GM06990 (cell line): ENCODE results near the gene DIS3L.

ENCODE experiments used
- DNase-seq: peaks from one replicate; pipeline ENCODE4 v3.0.0-alpha.2; 2011; ENCODE audit not compliant: insufficient read length; ENCODE audit errors: extremely low read depth
- H3K27me3 ChIP-seq: replicated peaks from 2 replicates; pipeline ENCODE4 v1.6.0; 2011; ENCODE audit warnings: low read length; ENCODE audit not compliant: control insufficient read depth, insufficient read depth
- H3K36me3 ChIP-seq: 2 replicates; pipeline ENCODE4 v1.5.1; 2011; ENCODE audit warnings: low read length; ENCODE audit not compliant: control insufficient read depth, insufficient read depth
- H3K4me3 ChIP-seq: replicated peaks from 2 replicates; pipeline ENCODE4 v1.5.1; 2011; ENCODE audit warnings: low read depth, mild to moderate bottlenecking, control low read depth, low read length
- TF ChIP-seq, protein P1 (sequence below): IDR thresholded peaks from 2 replicates; pipeline ENCODE4 v1.5.1; 2011; ENCODE audit warnings: low read length, control low read depth, mild to moderate bottlenecking, inconsistent platforms; ENCODE audit not compliant: insufficient read depth, poor library complexity, severe bottlenecking

The DIS3L gene

DNA sequence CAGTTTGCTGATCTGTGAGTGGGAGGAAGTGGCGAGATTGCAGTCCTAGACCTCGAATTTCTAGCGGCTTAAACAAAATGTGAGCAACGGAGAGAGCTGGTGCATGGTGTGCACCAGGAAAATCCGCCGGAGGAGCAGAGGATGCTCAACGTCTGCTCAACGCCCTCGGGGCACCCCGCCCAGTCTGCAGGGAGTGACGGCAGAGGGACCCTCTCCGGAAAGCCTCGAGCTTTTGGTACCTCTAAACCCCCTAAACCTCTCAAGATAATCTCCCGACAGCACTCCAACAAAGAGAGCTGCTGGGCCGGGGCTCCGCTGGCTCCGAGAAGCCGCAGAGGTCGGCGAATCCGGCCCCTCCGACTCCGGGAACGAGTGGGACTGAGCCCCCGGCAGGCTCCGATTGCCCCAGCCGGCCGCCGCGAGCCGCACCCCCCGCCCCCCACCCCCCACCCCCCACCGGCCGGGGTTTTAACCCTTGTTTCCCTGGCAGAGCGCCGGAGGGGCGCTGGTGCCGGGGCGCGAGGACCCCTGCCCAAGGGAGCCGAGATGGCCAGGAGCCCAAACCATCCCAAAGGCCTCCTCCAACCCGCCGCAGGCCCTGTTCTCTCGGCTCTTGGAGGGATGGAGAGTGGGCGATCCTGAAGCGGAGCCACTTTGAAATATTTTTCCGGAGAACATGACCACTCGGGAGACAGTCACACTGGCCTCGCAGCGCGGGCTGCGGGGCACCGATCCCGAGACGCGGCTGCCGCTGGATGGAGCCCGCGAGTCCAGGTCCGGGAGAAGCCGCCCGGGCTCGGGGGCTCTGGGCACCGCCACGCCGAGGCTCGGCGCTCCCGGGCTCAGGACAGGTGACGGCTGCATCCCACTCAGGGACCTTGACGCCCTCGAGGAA is 41.3 kb upstream of the DIS3L start:
- H3K4me3 ChIP-seq: peak overlapping the region; percentile 36
- TF ChIP-seq, protein P1, sequence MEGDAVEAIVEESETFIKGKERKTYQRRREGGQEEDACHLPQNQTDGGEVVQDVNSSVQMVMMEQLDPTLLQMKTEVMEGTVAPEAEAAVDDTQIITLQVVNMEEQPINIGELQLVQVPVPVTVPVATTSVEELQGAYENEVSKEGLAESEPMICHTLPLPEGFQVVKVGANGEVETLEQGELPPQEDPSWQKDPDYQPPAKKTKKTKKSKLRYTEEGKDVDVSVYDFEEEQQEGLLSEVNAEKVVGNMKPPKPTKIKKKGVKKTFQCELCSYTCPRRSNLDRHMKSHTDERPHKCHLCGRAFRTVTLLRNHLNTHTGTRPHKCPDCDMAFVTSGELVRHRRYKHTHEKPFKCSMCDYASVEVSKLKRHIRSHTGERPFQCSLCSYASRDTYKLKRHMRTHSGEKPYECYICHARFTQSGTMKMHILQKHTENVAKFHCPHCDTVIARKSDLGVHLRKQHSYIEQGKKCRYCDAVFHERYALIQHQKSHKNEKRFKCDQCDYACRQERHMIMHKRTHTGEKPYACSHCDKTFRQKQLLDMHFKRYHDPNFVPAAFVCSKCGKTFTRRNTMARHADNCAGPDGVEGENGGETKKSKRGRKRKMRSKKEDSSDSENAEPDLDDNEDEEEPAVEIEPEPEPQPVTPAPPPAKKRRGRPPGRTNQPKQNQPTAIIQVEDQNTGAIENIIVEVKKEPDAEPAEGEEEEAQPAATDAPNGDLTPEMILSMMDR: peak; percentile 63
- DNase-seq: peak; percentile 48
- H3K36me3 ChIP-seq: no peaks in the 10 kb centered on the region
- peaks cover 9% of the 10 kb centered on the region for H3K27me3 ChIP-seq

DNA sequence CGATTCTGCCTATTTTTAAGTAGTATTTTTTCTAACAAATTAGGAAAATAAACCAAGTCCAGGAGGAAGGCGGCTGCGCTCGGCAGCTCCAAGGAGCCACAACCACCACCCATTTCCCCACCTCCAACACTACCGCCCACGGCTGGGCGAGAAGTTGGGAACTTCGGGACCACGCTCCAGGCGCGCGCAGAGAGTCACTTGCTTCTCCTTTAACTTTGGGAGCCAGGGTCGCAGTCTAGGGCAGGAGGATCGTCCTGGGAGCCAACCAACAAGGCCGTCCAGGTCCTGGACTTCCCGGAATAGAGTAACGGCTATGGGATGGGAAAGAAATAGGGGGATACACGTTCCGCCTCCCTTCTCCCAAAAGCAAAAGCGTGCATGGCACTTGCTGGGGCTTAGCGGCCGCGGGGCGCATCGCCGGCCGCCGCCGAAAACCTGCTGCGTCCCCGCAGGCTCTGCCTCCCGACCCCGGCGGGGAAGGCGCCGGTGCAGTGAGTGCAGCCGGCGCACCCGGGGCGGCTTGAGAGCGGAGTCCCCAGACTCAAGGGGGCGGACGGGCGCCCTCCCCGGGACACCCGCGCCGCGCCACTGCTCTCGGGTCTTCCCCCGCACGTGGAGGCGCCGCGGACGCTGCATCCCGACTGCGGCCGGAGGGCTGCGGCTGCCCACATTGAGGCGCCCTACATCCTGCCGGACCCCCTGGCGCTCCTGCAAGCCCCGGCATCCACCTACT is 40.5 kb upstream of the DIS3L start:
- TF ChIP-seq, protein P1: no peak
- DNase-seq: peak; percentile 33
- H3K4me3 ChIP-seq: peak overlapping the region; percentile 36
- H3K36me3 ChIP-seq: no peaks in the 10 kb centered on the region
- H3K27me3 ChIP-seq: peaks cover 9% of the 10 kb centered on the region

DNA sequence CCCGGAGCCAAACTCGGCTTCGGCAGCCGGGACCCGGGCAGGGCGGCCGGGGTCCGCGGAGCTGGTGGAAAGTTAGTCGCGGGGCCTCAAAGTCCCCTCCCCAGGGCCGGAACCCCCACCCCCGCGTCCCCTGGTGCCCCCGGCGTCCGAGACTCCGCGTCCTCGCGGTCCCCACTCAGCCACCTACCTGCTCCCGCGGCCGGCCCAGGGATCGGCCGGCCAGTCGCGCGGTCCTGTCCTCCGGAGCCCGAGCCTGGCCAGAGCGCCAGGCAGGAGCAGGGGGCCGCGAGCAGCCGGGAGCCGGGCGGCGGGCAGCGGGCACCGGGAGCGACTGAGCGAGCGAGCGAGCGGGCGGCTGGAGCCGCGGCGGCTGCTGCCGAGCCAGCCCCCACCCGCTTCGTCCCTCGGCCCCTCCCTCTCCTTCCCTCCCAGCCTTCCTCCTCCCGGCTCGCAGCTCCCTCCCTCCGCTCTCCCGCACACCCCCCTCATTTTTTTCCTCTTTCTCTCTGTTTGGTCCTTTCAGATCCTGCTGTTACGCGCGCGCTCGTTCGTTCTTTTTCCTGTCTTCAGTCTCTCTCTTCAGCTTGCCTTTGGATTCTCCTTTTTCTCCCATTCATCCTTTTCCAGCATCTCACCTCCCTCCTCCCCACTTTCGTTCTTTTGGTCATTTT is 39.8 kb upstream of the DIS3L start, which contains the start of gene MEGF11:
Gene MEGF11 (minus strand): TSS at position 333 of the 671 bp plus-strand sequence. CDS start 125,347 bp downstream, outside the sequence.
- DNase-seq: no peak
- TF ChIP-seq, protein P1: no peak
- H3K27me3 ChIP-seq: peaks cover 9% of the 10 kb centered on the region

GRCh38 chr15:66254089-66254950 is 39.0 kb upstream of the DIS3L start:
- DNase-seq: no peak

More for the DNA sequence above, 39.8 kb upstream of the DIS3L start, which contains the start of gene MEGF11:
- no peaks in the 10 kb centered on the region for H3K36me3 ChIP-seq
- H3K4me3 ChIP-seq: peak within 1 kb of the TSS; percentile 36

More at GRCh38 chr15:66254089-66254950, 39.0 kb upstream of the DIS3L start:
- TF ChIP-seq, protein P1: no peak
- no peaks in the 10 kb centered on the region for H3K36me3 ChIP-seq
- H3K4me3 ChIP-seq: no peak overlapping the region
- peaks cover 9% of the 10 kb centered on the region for H3K27me3 ChIP-seq
